ENCODE measurements around the gene ADCY9.

DNA sequence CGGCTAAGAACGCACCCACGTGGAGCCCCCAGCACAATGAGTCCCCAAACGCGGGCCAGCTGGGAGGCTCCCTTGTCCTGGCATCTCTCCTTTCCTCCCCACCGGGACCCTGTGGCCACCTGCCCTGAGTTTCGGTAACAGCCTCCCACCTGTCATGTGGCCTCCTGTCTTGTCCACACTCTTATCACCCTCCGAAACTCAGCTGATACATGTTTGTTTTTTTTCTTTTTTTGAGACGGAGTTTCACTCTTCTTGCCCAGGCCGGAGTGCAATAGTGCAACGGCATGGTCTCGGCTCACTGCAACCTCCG, 130.1 kb downstream of the ADCY9 start:
- TF ChIP-seq POLR2AphosphoS5 (IDR thresholded peaks at IDR 0.05) (no peak), EZH2 (IDR thresholded peaks at IDR 0.05; ENCODE audit: borderline replicate concordance, insufficient read depth, low read length, poor library complexity, severe bottlenecking) (no peak), SMC3 (conservative IDR thresholded peaks at IDR 0.05; ENCODE audit: poor library complexity) (no peak), RAD21 (conservative IDR thresholded peaks at IDR 0.05) (no peak), TAF1 (IDR thresholded peaks at IDR 0.05; ENCODE audit: low read depth) (no peak)
- TF ChIP-seq, protein P1, sequence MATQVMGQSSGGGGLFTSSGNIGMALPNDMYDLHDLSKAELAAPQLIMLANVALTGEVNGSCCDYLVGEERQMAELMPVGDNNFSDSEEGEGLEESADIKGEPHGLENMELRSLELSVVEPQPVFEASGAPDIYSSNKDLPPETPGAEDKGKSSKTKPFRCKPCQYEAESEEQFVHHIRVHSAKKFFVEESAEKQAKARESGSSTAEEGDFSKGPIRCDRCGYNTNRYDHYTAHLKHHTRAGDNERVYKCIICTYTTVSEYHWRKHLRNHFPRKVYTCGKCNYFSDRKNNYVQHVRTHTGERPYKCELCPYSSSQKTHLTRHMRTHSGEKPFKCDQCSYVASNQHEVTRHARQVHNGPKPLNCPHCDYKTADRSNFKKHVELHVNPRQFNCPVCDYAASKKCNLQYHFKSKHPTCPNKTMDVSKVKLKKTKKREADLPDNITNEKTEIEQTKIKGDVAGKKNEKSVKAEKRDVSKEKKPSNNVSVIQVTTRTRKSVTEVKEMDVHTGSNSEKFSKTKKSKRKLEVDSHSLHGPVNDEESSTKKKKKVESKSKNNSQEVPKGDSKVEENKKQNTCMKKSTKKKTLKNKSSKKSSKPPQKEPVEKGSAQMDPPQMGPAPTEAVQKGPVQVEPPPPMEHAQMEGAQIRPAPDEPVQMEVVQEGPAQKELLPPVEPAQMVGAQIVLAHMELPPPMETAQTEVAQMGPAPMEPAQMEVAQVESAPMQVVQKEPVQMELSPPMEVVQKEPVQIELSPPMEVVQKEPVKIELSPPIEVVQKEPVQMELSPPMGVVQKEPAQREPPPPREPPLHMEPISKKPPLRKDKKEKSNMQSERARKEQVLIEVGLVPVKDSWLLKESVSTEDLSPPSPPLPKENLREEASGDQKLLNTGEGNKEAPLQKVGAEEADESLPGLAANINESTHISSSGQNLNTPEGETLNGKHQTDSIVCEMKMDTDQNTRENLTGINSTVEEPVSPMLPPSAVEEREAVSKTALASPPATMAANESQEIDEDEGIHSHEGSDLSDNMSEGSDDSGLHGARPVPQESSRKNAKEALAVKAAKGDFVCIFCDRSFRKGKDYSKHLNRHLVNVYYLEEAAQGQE (IDR thresholded peaks at IDR 0.05; ENCODE audit: borderline replicate concordance) = no peak
- TF ChIP-seq, protein P2, sequence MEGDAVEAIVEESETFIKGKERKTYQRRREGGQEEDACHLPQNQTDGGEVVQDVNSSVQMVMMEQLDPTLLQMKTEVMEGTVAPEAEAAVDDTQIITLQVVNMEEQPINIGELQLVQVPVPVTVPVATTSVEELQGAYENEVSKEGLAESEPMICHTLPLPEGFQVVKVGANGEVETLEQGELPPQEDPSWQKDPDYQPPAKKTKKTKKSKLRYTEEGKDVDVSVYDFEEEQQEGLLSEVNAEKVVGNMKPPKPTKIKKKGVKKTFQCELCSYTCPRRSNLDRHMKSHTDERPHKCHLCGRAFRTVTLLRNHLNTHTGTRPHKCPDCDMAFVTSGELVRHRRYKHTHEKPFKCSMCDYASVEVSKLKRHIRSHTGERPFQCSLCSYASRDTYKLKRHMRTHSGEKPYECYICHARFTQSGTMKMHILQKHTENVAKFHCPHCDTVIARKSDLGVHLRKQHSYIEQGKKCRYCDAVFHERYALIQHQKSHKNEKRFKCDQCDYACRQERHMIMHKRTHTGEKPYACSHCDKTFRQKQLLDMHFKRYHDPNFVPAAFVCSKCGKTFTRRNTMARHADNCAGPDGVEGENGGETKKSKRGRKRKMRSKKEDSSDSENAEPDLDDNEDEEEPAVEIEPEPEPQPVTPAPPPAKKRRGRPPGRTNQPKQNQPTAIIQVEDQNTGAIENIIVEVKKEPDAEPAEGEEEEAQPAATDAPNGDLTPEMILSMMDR (IDR thresholded peaks at IDR 0.05; ENCODE audit: poor library complexity, severe bottlenecking) = no peak

Data from neural cell (in vitro differentiated cells).